Lower leg skin (tissue), 4 donors: Measurements from ENCODE around the gene SLC48A1. TPM values are rescaled to one million over a fixed set of nuclear protein-coding genes. Genes with fewer than 3 reads are reported as not detected.

ENCODE experiments used
- DNase-seq, 2 donors: peaks; one replicate each; pipeline ENCODE4 v3.0.0-alpha.2; 2019; ENCODE audit warnings: low spot score in 2 of 2
- H3K4me3 ChIP-seq: fragments of 200-600 bp; sonication (generic); 2 replicates; pipeline ENCODE4 v1.5.1; 2017; ENCODE audit warnings: mild to moderate bottlenecking, low read depth; ENCODE audit not compliant: poor library complexity, severe bottlenecking
- CTCF ChIP-seq, 3 donors: fragments of 450-650 bp; IDR thresholded peaks; one replicate each; pipeline ENCODE4 v1.5.1; 2016; ENCODE audit warnings: antibody characterized with exemption in 3 of 3, mild to moderate bottlenecking in 3 of 3, moderate library complexity in 2 of 3
- POLR2A ChIP-seq, 2 donors: fragments of 450-650 bp; IDR thresholded peaks; one replicate each; pipeline ENCODE4 v1.6.1; 2016 to 2017; ENCODE audit warnings: antibody characterized with exemption in 2 of 2, mild to moderate bottlenecking in 1 of 2, moderate library complexity in 1 of 2
- WGBS, 2 donors: methylation state at CpG; one replicate each; pipeline ENCODE4 v1.1.5; 2018; 5-methylcytosine and 5-hydroxymethylcytosine counted together
- intact Hi-C: fragments of 100-400 bp; cut with DNase I; formaldehyde crosslinking; loops from one replicate; pipeline ENCODE4 v1.15.0; 2023; ENCODE audit warnings: low total_unique reads
- total RNA-seq, 4 donors: library from RNA; depleted of rRNA; stranded (reverse); fragments of >200 nt; gene quantifications; one replicate each; pipeline ENCODE4 v1.1.0, GENCODE V29; 2016

The SLC48A1 gene
- total RNA-seq, 4 donors from 2014 or later: 28.2 to 51.7 (median 48.6) TPM

- DNase-seq: no peak
- intact Hi-C loops: loop anchor here (5.0 kb wide), 1 partner anchor 92 kb away; no protein-coding TSS in a partner anchor
- TF ChIP-seq CTCF (IDR thresholded peaks at IDR 0.05): no peak
- no peak for TF ChIP-seq POLR2A (IDR thresholded peaks at IDR 0.05)
- H3K4me3 ChIP-seq: no peak overlapping the region
- 86 to 90% methylated on average over 8 of the region's 8 CpGs for WGBS, 2 donors
Observed at GRCh38 chr12:47744778-47745436, 28.1 kb upstream of the SLC48A1 start.

DNA sequence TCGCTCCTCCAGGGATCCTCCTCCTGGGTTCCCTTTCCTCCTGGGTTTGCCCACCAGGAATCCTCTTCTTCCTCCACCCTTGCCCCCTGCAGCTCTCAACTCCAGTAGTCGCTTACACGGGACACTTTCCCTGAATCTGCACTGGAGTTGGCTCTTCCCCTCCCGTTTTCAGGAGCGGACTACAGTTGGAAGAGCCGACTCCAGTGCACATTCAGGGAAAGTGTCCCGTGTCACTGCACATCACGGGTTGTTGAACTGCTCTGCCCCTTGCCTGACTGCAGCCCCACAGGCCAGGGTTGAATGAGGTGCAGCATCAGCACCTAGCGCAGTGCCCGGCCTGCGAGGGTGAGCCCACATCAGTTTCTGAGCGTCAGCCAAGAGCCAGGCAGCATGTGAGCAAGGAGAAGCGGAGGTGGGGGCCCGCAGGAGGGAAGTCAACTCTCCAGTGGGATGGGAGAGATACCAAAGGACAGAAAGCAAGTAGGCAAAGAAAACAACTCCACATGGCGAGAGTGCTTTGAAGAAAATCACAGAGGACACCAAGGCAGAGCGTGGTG lies 27.5 kb upstream of the SLC48A1 start:
- H3K4me3 ChIP-seq: no peak overlapping the region
- intact Hi-C loops: loop anchor here (2.0 kb wide), 1 partner anchor 25 kb away; no protein-coding TSS in a partner anchor
- WGBS, 2 donors: 79 to 84% methylated on average over 16 of the region's 16 CpGs
- DNase-seq: no peak
- TF ChIP-seq POLR2A (IDR thresholded peaks at IDR 0.05) (no peak), CTCF (IDR thresholded peaks at IDR 0.05) (no peak)

DNA sequence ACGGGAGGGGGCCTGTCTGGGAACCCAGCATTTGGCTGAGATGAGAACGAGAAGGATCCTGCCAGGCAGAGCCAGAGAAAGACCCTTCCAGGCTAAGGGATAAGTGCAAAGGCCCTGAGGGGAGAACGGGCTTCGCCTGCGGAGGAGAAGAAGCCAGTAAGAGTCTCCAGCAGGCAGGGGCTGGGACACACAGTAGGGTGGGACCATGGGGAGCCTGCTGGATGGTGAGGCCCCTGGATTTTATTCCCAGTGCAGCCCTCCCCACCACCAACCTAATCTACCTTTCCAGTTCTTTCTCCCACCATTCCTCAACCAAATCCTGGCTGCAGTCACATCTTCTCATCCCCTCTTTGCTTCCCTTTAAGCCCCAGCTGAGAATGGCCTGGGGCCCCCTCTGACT lies 27.0 kb upstream of the SLC48A1 start:
- TF ChIP-seq POLR2A (IDR thresholded peaks at IDR 0.05) (no peak), CTCF (IDR thresholded peaks at IDR 0.05) (no peak)
- 88% methylated on average over 5 of the region's 5 CpGs for WGBS, 2 donors
- no peak for DNase-seq
- H3K4me3 ChIP-seq: no peak overlapping the region
- intact Hi-C loops: loop anchor here (2.0 kb wide), 1 partner anchor 25 kb away; no protein-coding TSS in a partner anchor

DNA sequence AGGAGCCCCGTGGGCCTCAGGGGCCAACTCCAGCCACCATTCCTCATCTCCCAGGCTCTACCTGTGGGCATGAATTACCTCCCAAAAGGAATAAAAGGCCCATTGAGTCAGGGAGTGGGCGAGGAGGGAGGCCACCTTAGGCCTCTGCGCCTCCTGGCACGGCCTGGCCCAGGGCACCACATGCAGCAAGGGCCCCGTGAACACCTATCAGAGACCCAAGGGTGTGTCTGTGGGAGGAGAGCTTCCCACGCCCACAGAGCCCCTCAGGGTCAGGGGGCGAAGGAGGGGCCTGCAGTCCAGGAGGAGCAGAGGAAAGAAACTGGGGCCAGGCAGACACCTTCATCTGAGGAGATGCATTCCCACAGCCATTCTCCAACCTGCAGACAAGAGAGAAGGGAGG lies 26.5 kb upstream of the SLC48A1 start:
- no peak overlapping the region for H3K4me3 ChIP-seq
- WGBS, 2 donors: 85% methylated on average over 7 of the region's 7 CpGs
- DNase-seq: no peak
- TF ChIP-seq CTCF (IDR thresholded peaks at IDR 0.05) (no peak), POLR2A (IDR thresholded peaks at IDR 0.05) (no peak)
- intact Hi-C loops: loop anchor here (2.0 kb wide), 1 partner anchor 24 kb away; no protein-coding TSS in a partner anchor

GRCh38 chr12:47747126-47747525 lies 25.9 kb upstream of the SLC48A1 start:
- 83 to 85% methylated on average over 4 of the region's 4 CpGs for WGBS, 2 donors

More at GRCh38 chr12:47747126-47747525, 25.9 kb upstream of the SLC48A1 start:
- intact Hi-C loops: loop anchor here (2.0 kb wide), 1 partner anchor 24 kb away; no protein-coding TSS in a partner anchor
- no peak for TF ChIP-seq POLR2A (IDR thresholded peaks at IDR 0.05)
- no peak for TF ChIP-seq CTCF (IDR thresholded peaks at IDR 0.05)
- DNase-seq: no peak
- no peak overlapping the region for H3K4me3 ChIP-seq
